NT2/D1 (cell line): ENCODE measurements around the gene FOXK1.

ENCODE experiments used
- SUZ12 ChIP-seq: IDR thresholded peaks from 2 replicates; pipeline ENCODE4 v1.6.1; 2011; ENCODE audit not compliant: insufficient read length, insufficient read depth; ENCODE audit errors: extremely low read depth
- ZNF274 ChIP-seq: IDR thresholded peaks from 2 replicates; pipeline ENCODE4 v1.6.1; 2011; ENCODE audit warnings: mild to moderate bottlenecking, low read depth, low read length

DNA sequence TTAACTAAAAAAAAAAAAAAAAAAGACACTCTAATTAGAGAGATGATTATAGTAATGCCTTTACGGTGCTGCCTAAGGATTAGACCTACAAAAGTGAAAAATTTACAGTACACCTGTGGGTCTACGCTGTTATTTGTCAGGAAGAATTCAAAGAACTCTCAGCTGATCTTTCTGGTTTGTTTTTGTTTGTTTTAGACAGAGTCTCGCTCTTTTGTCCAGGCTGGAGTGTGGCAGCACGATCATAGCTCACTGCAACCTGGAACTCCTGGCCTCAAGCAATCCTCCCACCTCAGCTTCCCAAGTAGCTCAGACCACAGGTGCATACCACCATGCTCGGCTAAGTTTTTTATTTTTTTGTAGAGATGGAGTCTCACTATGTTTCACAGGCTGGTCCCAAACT lies 28.3 kb upstream of the FOXK1 start:
- TF ChIP-seq ZNF274, result no peak
- no peak for TF ChIP-seq SUZ12
